RPMI7951 (cell line): ENCODE data around the gene DIMT1. TPM values are rescaled to one million over a fixed set of nuclear protein-coding genes. Genes with fewer than 3 reads are reported as not detected.

ENCODE experiments used
- DNase-seq: peaks from one replicate; pipeline ENCODE4 v3.0.0-alpha.2; 2012; ENCODE audit warnings: low read depth
- total RNA-seq: library from RNA; depleted of rRNA; stranded (reverse); fragments of >200 nt; shearing (Covaris generic); gene quantifications from 2 replicates; pipeline ENCODE4 v1.2.3, GENCODE V29; 2014; rRNA removed

Gene DIMT1
- total RNA-seq, 1 experiment from 2014 or later = 23.1 TPM

DNA sequence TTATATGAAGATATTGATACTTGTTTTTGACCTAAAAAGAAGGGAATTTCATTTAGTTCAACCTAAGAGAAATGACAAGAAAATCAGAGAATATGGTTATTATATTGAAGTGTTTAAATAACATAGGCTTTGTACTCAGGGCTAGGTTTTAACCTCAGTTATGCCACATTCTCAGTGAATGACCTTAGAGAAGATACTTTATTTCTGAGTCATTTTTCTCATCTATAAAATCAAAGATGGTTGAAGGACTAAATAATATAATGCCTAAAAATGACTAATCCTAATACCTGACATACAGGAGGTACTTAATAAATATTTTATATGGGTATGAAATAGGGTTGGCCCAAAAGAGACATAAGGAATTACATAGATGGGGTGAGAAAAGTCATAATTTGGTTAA, 32.3 kb downstream of the DIMT1 start:
- no peak for DNase-seq

DNA sequence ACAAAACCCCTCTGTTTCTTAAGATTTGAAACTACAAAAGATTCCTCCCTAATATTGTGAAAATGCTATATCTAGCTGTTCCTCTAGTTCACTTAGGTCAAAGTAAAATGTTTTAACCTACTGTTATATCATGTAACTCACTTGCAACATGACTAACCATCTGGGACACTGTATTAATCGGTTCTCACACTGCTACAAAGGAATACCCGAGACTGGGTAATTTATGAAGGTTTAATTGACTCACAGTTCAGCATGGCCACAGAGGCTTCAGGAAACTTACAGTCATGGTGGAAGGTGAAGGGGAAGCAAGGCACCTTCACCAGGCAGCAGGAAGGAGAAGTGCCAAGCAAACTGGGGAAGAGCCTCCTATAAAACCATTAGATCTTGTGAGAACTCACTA, 34.7 kb downstream of the DIMT1 start:
- no peak for DNase-seq

DNA sequence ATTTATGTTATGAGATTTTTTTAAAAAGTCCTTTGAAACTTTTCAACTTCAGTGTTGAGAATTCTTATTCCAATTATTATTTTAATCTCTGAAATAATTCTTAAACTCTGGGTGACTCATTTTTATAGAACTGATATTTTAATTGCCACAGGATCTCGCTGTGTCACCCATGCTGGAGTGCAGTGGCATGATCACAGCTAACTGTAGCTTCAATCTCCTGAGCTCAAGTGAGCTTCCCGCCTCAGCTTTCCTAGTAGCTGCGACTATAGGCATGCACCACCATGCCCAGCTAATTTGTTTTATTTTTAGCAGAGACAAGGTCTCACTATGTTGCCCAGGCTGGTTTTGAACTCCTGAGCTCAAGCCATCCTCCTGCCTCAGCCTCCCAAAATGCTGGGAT, 41.0 kb downstream of the DIMT1 start:
- DNase-seq = no peak

DNA sequence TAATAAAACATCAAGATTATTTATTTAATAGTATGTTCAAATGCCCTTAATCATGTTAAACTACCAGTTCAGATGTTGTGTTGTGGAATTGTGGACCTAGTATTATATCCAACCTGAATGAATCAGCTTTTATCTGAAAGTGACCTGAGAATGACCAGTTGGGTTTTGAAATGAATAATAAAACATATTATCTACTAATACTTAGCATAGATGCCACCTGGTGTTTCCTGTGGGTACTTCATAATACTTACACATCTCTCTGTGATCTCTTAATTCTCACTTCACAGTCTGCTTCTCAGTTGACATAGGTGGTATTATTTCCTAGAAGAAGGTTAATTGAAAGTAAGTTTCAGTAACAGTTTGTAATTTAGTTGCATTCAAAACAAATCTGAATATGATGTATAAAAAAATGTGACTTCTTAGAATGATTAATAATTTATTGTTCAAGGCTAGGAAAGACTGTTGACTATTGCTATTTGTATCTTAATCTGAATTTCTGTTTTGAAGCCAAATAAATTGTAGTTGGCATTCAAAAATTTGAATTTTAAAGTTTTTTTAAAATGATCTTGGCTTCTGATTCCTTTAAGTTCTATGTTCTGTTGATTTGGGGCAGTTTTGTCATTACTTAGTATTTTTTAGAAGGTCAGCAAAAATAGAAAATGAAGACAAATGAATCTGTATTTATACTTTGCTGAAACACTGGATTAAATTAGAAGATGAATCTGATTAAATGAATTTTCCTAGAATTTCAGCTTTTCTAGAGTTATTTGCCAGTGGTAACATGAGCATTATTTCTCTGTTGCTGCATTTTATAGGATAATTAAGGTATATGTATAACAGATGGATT, 49.5 kb downstream of the DIMT1 start:
- peak; percentile 41 for DNase-seq

DNA sequence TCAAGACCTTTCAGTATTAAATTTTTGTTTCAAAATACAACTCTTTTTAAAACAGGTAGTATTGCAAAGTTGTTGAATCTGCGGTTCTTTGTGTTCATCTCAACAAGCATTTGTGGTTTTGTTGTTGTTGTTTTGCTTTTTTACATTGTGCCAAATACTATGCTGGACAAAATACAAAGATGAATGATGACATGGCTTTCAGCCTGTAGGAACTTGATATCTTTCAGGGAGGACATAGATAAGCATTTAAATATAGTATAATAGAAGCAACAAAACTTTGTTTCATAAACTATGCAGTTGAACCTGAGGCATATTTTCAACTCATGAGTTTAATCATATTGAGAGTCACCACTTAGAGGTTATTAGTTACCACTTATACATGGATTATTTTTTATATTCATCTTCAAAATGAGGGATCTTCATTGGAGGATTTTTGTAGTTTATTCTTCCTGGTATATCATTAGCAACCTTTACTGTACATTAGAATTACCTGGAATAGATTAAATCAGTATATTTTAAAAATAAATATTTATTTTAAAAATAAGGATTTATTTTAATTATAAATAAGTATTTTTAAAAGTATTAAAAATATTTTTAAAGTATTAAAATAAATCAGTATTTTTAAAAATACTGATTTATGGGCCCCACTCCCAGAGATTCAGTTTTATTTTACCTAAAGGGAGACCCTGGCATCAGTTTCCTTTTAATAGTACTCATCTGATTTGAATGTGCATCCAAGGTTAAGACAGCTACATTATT, 54.8 kb downstream of the DIMT1 start:
- no peak for DNase-seq

DNA sequence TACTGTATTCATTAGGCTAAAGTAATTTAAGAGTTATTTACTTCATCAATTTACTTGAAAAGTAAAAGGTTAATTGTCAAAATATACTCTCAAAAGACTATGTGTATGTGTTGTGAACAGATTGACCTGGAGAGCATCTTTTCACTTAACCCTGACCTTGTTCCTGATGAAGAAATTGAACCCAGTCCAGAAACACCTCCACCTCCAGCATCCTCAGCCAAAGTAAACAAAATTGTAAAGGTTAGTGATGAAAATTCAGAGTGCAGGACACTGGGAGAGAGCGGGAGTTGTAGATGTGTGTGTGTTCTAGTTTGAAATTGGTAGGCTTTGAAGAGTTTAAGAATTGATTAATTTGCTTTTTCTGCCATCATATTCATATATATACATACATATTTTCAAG, 55.8 kb downstream of the DIMT1 start:
- no peak for DNase-seq

DNA sequence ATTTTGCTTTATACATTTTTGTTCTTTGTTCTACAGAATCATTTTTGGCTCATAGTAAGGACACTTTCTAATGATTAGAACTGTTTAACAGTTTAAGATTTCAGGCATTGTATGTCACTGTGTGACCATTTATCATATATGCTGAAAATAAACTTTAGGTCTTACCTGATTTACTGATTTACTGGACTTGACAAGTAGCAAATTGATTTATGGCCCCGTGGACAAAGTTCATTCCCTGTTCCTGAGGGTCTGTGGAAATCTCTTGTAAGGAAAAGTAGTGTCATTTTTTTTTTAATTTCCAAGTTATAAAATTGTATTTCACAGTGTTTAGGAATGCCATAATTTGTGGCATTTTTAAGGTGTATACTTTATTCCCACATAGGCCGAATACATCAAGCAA, 57.0 kb downstream of the DIMT1 start:
- no peak for DNase-seq

DNA sequence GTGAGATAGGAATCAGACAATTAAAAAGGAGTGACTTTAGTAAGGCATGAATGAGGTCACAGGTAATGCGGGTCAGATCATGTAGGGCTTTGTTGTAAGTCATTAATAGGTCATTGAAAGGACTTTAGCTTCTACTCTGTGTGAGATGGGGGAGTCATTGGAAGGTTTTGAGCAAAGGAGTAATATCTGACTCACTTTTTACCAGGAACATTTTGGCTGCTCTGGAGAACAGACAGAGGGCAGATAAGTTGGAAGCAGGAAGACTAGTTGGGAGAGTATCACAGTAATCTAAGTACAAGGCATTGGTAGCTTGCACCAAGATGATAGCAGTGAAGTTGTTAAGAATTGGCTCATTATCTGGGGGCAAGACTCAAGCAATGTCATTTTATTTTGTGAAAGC, 60.3 kb downstream of the DIMT1 start:
- no peak for DNase-seq

DNA sequence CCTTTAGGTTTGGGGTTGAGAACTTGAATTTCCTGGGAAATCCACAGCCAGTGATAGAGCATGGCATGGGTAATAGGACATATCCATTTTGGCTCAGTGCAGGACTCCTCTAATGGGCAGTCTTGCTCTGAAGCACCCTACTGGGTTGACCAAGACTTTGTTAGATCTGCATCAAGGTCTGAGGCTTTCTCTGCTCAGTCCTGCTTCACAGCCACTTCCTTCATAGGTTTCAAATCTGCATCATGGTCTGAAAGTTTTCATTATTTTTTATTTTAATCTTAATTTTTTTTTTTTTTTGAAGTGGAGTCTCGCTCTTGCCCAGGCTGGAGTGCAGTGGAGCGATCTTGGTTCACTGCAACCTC, 61.2 kb downstream of the DIMT1 start:
- no peak for DNase-seq

DNA sequence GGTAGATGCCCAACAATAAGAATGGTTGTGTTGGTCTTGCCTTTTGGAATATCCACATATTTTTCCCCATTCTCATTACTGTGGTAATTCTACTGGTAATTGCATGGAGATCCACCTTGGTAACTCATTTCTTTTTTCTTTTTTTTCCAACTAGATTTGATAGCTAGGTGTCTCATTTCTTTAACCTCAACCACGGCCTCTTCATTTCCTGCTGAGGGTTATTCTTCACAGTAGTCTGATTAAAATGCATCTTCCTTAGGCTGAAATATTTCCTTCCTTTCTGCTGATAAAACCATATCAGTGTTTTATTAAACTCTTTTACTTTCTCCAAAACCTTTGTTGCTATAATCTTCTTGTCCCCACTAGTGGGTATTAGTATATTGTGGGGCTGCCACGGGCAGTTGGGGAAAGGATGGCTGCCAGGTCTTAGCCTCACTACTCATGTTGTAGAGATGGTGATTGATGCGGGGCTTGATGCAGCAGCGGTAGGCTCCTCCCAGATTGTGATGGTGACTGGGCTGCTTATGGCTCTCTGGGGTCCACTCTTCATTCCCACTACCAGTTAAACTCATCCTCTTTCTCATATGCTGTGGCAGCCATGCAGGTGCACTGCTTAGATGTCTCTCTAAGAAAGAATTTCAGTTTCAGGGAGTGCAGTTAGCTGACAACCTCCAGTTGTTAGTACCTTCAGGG, 61.8 kb downstream of the DIMT1 start:
- DNase-seq = no peak

DNA sequence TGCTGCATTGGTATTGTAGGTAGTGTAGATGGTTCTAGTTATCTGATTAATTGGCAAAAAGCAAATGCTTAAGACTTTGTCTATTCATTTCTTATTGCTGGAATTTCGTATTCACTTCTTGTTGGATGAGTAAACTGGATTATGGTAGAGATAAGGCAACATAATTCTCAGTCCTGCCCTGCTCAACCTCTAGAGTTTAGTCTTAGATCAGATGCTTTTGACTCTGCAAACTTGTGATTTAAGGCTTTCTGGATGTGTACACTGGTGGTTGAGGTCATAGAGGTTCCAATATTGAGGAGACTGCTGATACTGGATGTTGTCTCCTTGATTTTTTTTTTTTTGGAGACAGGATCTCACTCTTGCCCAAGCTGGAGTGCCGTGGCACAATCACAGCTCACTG, 62.7 kb downstream of the DIMT1 start:
- DNase-seq = no peak

DNA sequence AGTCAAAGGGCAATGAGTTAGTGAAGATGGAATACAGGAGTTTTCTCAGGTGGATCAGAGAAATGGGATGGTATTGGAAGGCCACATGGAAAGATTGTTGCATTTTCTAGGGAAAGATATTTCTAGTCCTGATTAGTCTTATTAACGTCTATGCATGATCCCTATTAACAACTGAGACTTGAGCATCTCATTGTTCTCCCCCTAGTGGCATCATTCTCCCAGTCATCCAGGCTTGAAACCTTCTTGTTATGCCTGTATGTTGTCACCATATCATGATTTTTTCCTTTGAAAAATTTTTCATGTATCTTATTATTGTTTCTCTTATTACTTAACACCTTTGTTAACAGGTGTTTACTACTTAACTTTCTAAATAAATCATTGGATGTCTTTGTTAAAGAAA, 63.3 kb downstream of the DIMT1 start:
- DNase-seq = no peak

Other genes starting within 250 kb of the DIMT1 start
- gene KIF2A, start 97.7 kb downstream of the DIMT1 start, total RNA-seq = 48.5 and 54.9 TPM in 2 replicates
- 18.0 and 22.9 TPM in 2 replicates for gene IPO11, start 8.9 kb upstream of the DIMT1 start, total RNA-seq
- gene LRRC70, start 174.9 kb upstream of the DIMT1 start, total RNA-seq = 0.12 and 0.59 TPM in 2 replicates